Measurements from ENCODE around the gene RAPGEF6.

The RAPGEF6 gene

GRCh38 chr5:131536850-131537448, 98.1 kb downstream of the RAPGEF6 start:
- DNase-seq = no peak

GRCh38 chr5:131536211-131536826, 98.7 kb downstream of the RAPGEF6 start:
- no peak for DNase-seq

- DNase-seq = no peak
Measured at GRCh38 chr5:131534974-131535373, 100.1 kb downstream of the RAPGEF6 start.

GRCh38 chr5:131533836-131534235, 101.2 kb downstream of the RAPGEF6 start:
- no peak for DNase-seq

- no peak for DNase-seq
Measured at GRCh38 chr5:131532031-131532640, 102.9 kb downstream of the RAPGEF6 start.

GRCh38 chr5:131530706-131531331, 104.2 kb downstream of the RAPGEF6 start:
- DNase-seq = no peak

GRCh38 chr5:131528682-131529081, 106.3 kb downstream of the RAPGEF6 start:
- DNase-seq = no peak

GRCh38 chr5:131525805-131526204, 109.2 kb downstream of the RAPGEF6 start:
- no peak for DNase-seq

GRCh38 chr5:131524431-131524830, 110.6 kb downstream of the RAPGEF6 start:
- no peak for DNase-seq

- DNase-seq = no peak
Measured at GRCh38 chr5:131523500-131524185, 111.4 kb downstream of the RAPGEF6 start.

GRCh38 chr5:131521252-131521651, 113.8 kb downstream of the RAPGEF6 start:
- no peak for DNase-seq

GRCh38 chr5:131515348-131515747, 119.7 kb downstream of the RAPGEF6 start:
- DNase-seq = no peak

- no peak for DNase-seq
Measured at GRCh38 chr5:131514316-131515283, 120.4 kb downstream of the RAPGEF6 start.

GRCh38 chr5:131513780-131514179, 121.2 kb downstream of the RAPGEF6 start:
- no peak for DNase-seq

GRCh38 chr5:131511934-131512333, 123.1 kb downstream of the RAPGEF6 start:
- DNase-seq = no peak

- DNase-seq = no peak
Measured at GRCh38 chr5:131509801-131510200, 125.2 kb downstream of the RAPGEF6 start.

- DNase-seq = no peak
Measured at GRCh38 chr5:131505237-131505908, 129.7 kb downstream of the RAPGEF6 start.

- no peak for DNase-seq
Measured at GRCh38 chr5:131496400-131496713, 138.7 kb downstream of the RAPGEF6 start.

GRCh38 chr5:131495536-131496399, 139.3 kb downstream of the RAPGEF6 start:
- no peak for DNase-seq

GRCh38 chr5:131491749-131492148, 143.3 kb downstream of the RAPGEF6 start:
- no peak for DNase-seq

GRCh38 chr5:131488463-131488862, 146.6 kb downstream of the RAPGEF6 start:
- no peak for DNase-seq

Data from DMS79 treated with DMSO at 0.1 percent for 48 hours (cell line).